Measurements from ENCODE around the gene SEMA3E. TPM values are rescaled to one million over a fixed set of nuclear protein-coding genes. Genes with fewer than 3 reads are reported as not detected.
"Not testable (repeated sequence)": the region's sequence is repeated elsewhere in the genome, so short reads cannot be mapped to it uniquely, and the experiment has no call there.

Gene SEMA3E
- polyA plus RNA-seq, 3 donors: 0.10 to 0.31 (median 0.22) TPM

GRCh38 chr7:83430289-83430688 is 218.7 kb downstream of the SEMA3E start:
- 88 to 92% (median 89%) methylated on average over 5 of the region's 5 CpGs for WGBS, 3 donors
- not testable (repeated sequence) for H3K27ac ChIP-seq (ENCODE audit: low read depth, low read length)

GRCh38 chr7:83429493-83429892 is 219.4 kb downstream of the SEMA3E start:
- 12 to 23% (median 22%) methylated on average over 2 of the region's 2 CpGs for WGBS, 3 donors
- H3K27ac ChIP-seq (ENCODE audit: low read depth, low read length): no peak overlapping the region

GRCh38 chr7:83427884-83428283 is 221.1 kb downstream of the SEMA3E start:
- 79 to 84% (median 83%) methylated on average over 1 of the region's 1 CpG for WGBS, 3 donors
- no peak overlapping the region for H3K27ac ChIP-seq (ENCODE audit: low read depth, low read length)

GRCh38 chr7:83426325-83426724 is 222.6 kb downstream of the SEMA3E start:
- 77 to 80% (median 79%) methylated on average over 3 of the region's 3 CpGs for WGBS, 3 donors
- H3K27ac ChIP-seq (ENCODE audit: low read depth, low read length): no peak overlapping the region

- H3K27ac ChIP-seq (ENCODE audit: low read depth, low read length): no peak overlapping the region
- 68 to 80% (median 72%) methylated on average over 1 of the region's 1 CpG for WGBS, 3 donors
Measured at GRCh38 chr7:83419013-83419412, 229.9 kb downstream of the SEMA3E start.

GRCh38 chr7:83415840-83416239 is 233.1 kb downstream of the SEMA3E start:
- H3K27ac ChIP-seq (ENCODE audit: low read depth, low read length): no peak overlapping the region
- WGBS, 3 donors: 44 to 53% (median 48%) methylated on average over 2 of the region's 2 CpGs

- WGBS, 3 donors: 17 to 25% (median 22%) methylated on average over 2 of the region's 2 CpGs
- H3K27ac ChIP-seq (ENCODE audit: low read depth, low read length): no peak overlapping the region
Measured at GRCh38 chr7:83414947-83415346, 234.0 kb downstream of the SEMA3E start.

GRCh38 chr7:83413831-83414230 is 235.1 kb downstream of the SEMA3E start:
- no peak overlapping the region for H3K27ac ChIP-seq (ENCODE audit: low read depth, low read length)
- WGBS, 3 donors: 14 to 35% (median 22%) methylated on average over 4 of the region's 4 CpGs

GRCh38 chr7:83413424-83413823 is 235.5 kb downstream of the SEMA3E start:
- H3K27ac ChIP-seq (ENCODE audit: low read depth, low read length): no peak overlapping the region
- 60 to 92% (median 66%) methylated on average over 2 of the region's 2 CpGs for WGBS, 3 donors

GRCh38 chr7:83410989-83411591 is 237.8 kb downstream of the SEMA3E start:
- 30 to 34% (median 31%) methylated on average over 3 of the region's 3 CpGs for WGBS, 3 donors
- H3K27ac ChIP-seq (ENCODE audit: low read depth, low read length): no peak overlapping the region

- no peak overlapping the region for H3K27ac ChIP-seq (ENCODE audit: low read depth, low read length)
Measured at GRCh38 chr7:83394776-83395175, 254.2 kb downstream of the SEMA3E start.

GRCh38 chr7:83388436-83388835 is 260.5 kb downstream of the SEMA3E start:
- H3K27ac ChIP-seq (ENCODE audit: low read depth, low read length): no peak overlapping the region

- no peak overlapping the region for H3K27ac ChIP-seq (ENCODE audit: low read depth, low read length)
- WGBS, 3 donors: 40 to 48% (median 47%) methylated on average over 2 of the region's 2 CpGs
Measured at GRCh38 chr7:83366629-83367028, 282.3 kb downstream of the SEMA3E start.

GRCh38 chr7:83365746-83366145 is 283.2 kb downstream of the SEMA3E start:
- no peak overlapping the region for H3K27ac ChIP-seq (ENCODE audit: low read depth, low read length)

GRCh38 chr7:83362871-83363550 is 285.9 kb downstream of the SEMA3E start:
- WGBS, 3 donors: 32 to 41% (median 39%) methylated on average over 8 of the region's 8 CpGs
- H3K27ac ChIP-seq (ENCODE audit: low read depth, low read length): no peak overlapping the region

- no peak overlapping the region for H3K27ac ChIP-seq (ENCODE audit: low read depth, low read length)
- 66 to 85% (median 74%) methylated on average over 1 of the region's 1 CpG for WGBS, 3 donors
Measured at GRCh38 chr7:83359108-83359507, 289.8 kb downstream of the SEMA3E start.

- WGBS, 3 donors: 51 to 63% (median 52%) methylated on average over 3 of the region's 3 CpGs
- H3K27ac ChIP-seq (ENCODE audit: low read depth, low read length): no peak overlapping the region
Measured at GRCh38 chr7:83355143-83355542, 293.8 kb downstream of the SEMA3E start.

- H3K27ac ChIP-seq (ENCODE audit: low read depth, low read length): no peak overlapping the region
- WGBS, 3 donors: 50 to 54% (median 50%) methylated on average over 5 of the region's 5 CpGs
Measured at GRCh38 chr7:83347945-83348444, 300.9 kb downstream of the SEMA3E start.

- no peak overlapping the region for H3K27ac ChIP-seq (ENCODE audit: low read depth, low read length)
- 47 to 69% (median 55%) methylated on average over 2 of the region's 2 CpGs for WGBS, 3 donors
Measured at GRCh38 chr7:83339907-83340306, 309.0 kb downstream of the SEMA3E start.

- H3K27ac ChIP-seq (ENCODE audit: low read depth, low read length): no peak overlapping the region
- WGBS, 3 donors: 62 to 86% (median 81%) methylated on average over 4 of the region's 4 CpGs
Measured at GRCh38 chr7:83338277-83338950, 310.5 kb downstream of the SEMA3E start.

Data from adipose tissue (tissue), 3 donors.